Endothelial cell of hepatic sinusoid (primary cell): ENCODE data around the gene PRCP.

Source experiments
- in situ Hi-C: cut with HindIII; loops from 2 replicates; pipeline ENCODE4 v1.10.0; 2017; ENCODE audit warnings: low sequenced_read_pairs

Gene PRCP

DNA sequence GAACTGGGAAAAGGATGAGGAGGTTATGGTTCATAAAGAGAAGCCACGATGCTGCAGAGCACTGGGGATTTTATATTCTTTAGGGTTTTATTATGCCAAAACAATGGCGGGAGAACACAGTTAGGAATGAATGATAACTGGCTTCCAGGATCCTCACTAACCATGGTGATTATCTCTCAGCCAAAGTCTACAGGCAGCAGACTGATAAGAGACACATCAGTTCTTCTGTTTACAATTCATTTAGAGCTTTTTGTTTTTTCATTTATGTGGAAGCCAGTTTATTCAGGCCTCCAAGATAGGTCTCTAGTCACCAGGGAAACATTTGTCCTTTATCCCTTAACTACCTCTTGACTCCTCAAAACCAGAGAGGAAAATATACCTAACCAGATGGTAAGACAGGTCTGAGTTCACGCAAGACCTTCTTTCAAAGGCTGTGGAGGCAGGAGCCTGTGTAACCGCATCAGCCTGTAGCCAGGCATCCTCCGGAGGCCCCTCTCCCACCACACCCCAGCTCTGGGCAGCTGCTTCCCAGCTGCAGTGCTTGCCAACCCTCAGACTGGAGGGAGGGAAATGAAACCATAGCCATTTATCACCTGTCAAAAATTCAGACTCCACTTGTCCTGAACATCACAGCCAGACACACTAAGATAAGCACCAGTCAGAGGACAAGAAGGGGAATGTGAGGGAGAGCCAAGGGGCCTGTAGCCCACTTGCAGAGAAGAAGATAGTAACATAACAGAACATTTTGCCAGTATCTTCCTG, 109.3 kb downstream of the PRCP start:
- in situ Hi-C loops, result no loop called here

DNA sequence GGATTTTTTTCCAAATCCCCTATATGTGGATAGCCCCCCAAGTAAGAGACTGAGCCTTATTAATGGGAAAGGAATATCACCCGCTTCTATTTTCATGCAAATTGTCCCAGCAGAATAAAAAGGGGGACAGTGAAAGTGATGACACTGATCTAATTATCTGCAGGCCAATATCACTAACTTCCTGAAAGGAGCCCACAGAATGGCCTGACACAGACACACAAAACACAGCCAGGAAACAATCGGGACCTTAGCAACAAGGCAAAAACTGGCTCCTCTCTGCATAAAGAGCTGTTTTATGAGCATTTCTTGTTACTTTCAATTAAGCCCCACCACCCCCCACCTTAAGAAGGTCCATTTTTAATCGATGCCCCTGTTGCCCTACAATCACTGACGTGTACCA, 112.2 kb downstream of the PRCP start:
- in situ Hi-C loops, result no loop called here

DNA sequence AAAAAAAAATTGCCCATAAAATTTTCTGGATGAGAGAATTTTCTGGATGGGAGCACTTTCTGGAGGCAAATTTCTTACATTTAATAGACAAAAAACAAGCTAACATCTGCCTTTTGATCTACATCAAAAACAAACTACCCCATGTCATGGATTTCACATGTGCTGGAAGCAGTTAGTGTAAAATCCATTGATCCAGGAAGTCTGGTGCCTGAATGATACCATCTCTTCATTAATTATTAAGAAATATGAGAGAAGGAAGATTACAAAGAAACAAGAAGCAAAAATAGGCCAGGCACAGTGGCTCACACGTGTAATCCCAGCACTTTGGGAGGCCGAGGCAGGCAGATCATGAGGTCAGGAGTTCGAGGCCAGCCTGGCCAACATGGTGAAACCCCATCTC, 113.4 kb downstream of the PRCP start:
- in situ Hi-C loops, result no loop called here

DNA sequence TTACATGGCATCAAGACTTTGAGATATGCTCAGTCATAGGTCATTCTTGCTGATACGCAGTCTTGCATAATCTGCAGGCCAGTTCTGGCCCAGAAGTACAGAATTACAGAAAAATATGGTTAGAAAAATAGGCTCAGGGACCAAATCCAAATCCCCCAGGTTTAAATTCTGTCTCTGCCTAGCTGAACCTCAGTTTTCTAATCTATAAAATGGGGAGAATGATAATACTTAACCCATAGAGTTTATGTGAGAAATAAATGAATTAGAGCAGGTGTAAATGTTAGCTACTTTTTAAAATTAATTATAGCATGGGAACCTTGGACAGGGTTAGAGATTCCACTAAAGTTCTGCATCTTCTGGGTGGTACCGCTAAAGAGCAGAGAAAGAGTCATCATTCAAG, 114.2 kb downstream of the PRCP start:
- in situ Hi-C loops, result no loop called here

DNA sequence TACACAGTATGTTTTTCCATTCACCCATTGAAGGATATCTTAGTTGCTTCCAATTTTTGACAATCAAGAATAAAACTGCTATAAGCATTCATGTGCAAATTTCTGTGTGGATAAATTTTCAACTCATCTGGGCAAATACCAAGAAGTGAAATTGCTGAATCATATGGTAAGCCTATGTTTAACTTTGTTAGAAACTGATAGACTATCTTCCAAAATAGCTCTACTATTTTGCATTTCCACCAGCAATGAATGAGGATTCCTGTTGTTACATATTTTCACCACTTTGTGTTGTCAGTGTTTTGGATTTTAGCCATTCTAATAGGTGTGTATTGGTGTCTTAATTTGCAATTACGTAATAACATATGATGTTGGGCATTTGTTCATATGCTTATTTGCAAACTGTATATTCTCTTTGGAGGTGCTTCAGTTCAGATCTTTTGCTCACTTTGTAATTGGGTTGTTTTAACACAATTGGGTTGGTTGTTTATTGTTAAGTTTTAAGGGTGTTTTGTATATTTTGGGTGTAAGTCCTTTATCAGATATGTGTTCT, 117.3 kb downstream of the PRCP start:
- in situ Hi-C loops, result no loop called here

DNA sequence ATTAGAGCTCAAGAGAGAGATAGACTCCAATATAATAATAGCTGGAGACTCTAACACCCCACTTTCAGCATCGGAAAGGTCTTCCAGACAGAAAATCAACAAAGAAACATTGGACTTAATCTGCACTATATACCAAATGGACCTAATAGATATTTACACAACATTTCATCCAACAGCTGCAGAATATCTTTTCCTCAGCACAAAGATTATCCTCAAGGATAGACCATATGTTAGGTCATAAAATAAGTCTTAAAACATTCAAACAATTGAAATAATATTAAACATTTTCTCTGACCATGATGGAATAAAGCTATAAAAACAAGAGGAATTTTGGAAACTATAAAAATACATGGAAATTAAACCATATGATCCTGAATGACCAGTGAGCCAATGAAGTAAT, 121.5 kb downstream of the PRCP start:
- in situ Hi-C loops, result no loop called here

DNA sequence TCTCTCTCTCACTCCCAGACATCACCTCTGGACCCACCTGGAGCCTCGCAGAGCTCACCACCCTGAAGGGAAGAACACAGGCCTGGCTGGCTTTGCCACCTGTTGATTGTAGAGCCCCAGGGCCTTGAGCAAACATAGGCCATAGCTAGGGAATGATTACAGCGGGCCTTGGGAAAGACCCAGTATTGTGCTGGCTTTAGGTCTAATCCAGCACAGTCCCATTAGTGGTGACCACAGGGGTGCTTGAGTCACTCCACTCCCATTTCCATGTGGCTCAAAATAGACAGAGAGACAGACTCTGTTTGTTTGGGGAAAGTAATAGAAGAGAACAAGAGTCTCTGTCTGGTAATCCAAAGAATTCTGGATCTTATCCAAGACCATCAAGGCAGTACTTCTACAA, 123.9 kb downstream of the PRCP start:
- in situ Hi-C loops, result no loop called here

DNA sequence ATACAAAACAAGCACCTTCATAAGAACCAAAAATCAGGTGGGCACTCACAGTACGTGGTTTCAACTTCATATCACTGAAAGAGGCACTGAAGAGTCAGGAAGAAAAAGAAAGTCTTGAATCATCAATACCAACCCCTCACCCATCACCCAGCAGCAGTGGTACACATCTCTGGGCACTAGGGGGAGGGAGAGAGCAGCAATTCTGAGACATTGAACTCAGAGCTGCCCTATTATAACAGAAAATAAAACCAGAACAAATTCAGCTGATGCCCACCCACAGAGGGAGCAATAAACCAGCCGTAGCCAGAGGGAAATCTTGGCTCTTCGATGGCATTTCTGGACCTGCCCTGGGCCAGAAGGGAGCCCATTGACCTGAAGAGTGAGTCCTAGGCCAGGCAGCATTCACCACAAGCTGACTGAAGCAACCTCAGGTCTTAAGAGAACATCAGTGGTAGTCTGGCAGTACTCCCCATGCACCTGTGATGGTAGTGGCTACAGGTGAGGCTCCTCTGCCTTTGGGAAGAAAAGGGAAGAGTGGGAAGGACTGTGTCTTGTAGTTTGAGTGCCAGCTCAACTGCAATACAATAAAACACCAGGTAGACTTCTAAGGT, 124.4 kb downstream of the PRCP start:
- in situ Hi-C loops, result no loop called here

DNA sequence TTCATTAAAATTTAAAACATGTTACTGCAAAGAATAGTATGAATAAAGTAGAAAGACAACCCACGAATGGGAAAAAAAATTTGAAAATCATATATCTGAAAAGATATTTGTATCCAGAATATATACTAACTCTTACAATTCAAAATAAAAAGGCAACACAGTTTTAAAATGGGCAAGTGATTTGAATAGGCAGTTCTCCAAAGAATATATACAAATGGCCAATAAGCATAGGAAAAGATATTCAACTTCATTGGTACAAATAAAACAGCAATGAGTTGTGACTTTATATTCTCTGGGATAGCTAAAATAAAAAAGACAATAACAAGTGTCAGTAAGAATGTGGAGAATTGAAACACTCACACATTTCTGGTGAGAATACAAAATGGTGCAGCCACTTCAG, 125.0 kb downstream of the PRCP start:
- in situ Hi-C loops, result no loop called here
